Mammary epithelial cell (primary cell): ENCODE results near the gene ATP4A.

Experiments used
- EZH2 ChIP-seq: IDR thresholded peaks from 2 replicates; pipeline ENCODE4 v1.6.1; 2012; ENCODE audit warnings: low read length, inconsistent platforms, borderline replicate concordance
- TF ChIP-seq, protein P1 (sequence below), 2 donors: IDR thresholded peaks in 1 of 2; conservative IDR thresholded peaks in 1 of 2; 2 replicates each; pipeline ENCODE4 v1.5.1; 2011 to 2012; ENCODE audit warnings: inconsistent platforms in 2 of 2, low read length in 2 of 2, mild to moderate bottlenecking in 2 of 2, control low read depth in 1 of 2, low read depth in 1 of 2; ENCODE audit not compliant: insufficient read depth in 1 of 2; ENCODE audit errors: extremely low read depth in 1 of 2

DNA sequence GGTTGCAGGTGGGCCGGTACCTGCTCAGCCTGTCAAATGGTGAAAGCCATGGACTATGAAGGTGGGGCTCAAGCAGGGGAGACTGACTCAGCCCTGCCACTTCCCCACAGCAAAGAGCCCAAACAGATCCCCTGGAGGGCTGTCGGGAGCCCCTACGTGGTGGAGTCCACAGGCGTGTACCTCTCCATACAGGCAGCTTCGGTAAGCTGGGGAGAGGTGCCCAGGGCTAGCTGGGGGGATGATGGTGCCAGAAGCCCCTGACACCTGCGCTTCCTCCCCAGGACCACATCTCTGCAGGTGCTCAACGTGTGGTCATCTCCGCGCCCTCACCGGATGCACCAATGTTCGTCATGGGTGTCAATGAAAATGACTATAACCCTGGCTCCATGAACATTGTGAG, 21.2 kb downstream of the ATP4A start:
- TF ChIP-seq, protein P1, sequence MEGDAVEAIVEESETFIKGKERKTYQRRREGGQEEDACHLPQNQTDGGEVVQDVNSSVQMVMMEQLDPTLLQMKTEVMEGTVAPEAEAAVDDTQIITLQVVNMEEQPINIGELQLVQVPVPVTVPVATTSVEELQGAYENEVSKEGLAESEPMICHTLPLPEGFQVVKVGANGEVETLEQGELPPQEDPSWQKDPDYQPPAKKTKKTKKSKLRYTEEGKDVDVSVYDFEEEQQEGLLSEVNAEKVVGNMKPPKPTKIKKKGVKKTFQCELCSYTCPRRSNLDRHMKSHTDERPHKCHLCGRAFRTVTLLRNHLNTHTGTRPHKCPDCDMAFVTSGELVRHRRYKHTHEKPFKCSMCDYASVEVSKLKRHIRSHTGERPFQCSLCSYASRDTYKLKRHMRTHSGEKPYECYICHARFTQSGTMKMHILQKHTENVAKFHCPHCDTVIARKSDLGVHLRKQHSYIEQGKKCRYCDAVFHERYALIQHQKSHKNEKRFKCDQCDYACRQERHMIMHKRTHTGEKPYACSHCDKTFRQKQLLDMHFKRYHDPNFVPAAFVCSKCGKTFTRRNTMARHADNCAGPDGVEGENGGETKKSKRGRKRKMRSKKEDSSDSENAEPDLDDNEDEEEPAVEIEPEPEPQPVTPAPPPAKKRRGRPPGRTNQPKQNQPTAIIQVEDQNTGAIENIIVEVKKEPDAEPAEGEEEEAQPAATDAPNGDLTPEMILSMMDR (conservative IDR thresholded peaks at IDR 0.05 in 1 of 2, IDR thresholded peaks at IDR 0.05 in 1 of 2; ENCODE audit: extremely low read depth in 1 of 2, insufficient read depth in 1 of 2, low read depth in 1 of 2, low read length in 2 of 2), result no peak
- no peak for TF ChIP-seq EZH2
